Middle frontal gyrus (tissue), 1 donor: Measurements from ENCODE around the gene HAAO.
"Not testable (repeated sequence)": the region's sequence is repeated elsewhere in the genome, so short reads cannot be mapped to it uniquely, and the experiment has no call there.

Source experiments
- DNase-seq: peaks from one replicate; pipeline ENCODE4 v3.0.0-alpha.2; 2015; ENCODE audit warnings: low spot score; ENCODE audit errors: extremely low spot score

Gene HAAO

GRCh38 chr2:42752314-42752713, 40.1 kb downstream of the HAAO start:
- DNase-seq: no peak

GRCh38 chr2:42748840-42749239, 43.5 kb downstream of the HAAO start:
- DNase-seq: no peak

GRCh38 chr2:42747422-42747821, 45.0 kb downstream of the HAAO start:
- no peak for DNase-seq

- DNase-seq: no peak
Observed at GRCh38 chr2:42744545-42745082, 47.8 kb downstream of the HAAO start.

GRCh38 chr2:42743659-42743990, 48.8 kb downstream of the HAAO start:
- no peak for DNase-seq

- DNase-seq: no peak
Observed at GRCh38 chr2:42742740-42743658, 49.4 kb downstream of the HAAO start.

- no peak for DNase-seq
Observed at GRCh38 chr2:42741140-42741539, 51.2 kb downstream of the HAAO start.

- no peak for DNase-seq
Observed at GRCh38 chr2:42736598-42737322, 55.6 kb downstream of the HAAO start.

GRCh38 chr2:42733852-42734251, 58.5 kb downstream of the HAAO start:
- no peak for DNase-seq

- not testable (repeated sequence) for DNase-seq
Observed at GRCh38 chr2:42731316-42731715, 61.1 kb downstream of the HAAO start.

GRCh38 chr2:42726680-42727079, 65.7 kb downstream of the HAAO start:
- DNase-seq: no peak

GRCh38 chr2:42725657-42726056, 66.7 kb downstream of the HAAO start:
- DNase-seq: no peak

- no peak for DNase-seq
Observed at GRCh38 chr2:42724886-42725285, 67.5 kb downstream of the HAAO start.

GRCh38 chr2:42723465-42723864, 68.9 kb downstream of the HAAO start:
- no peak for DNase-seq

- DNase-seq: peak; percentile 16
Observed at GRCh38 chr2:42722320-42723190, 69.8 kb downstream of the HAAO start.

GRCh38 chr2:42721898-42722297, 70.5 kb downstream of the HAAO start:
- DNase-seq: no peak
